Neural cell (in vitro differentiated cells): ENCODE data around the gene CETP. TPM values are rescaled to one million over a fixed set of nuclear protein-coding genes. Genes with fewer than 3 reads are reported as not detected.

Source experiments
- H2AFZ ChIP-seq: fragments of 200-600, 300-800 bp; sonication (generic), shearing (Covaris generic); 2 replicates; pipeline ENCODE4 v1.6.0; 2014; ENCODE audit warnings: low read depth, mild to moderate bottlenecking, antibody characterized with exemption, low read length, moderate library complexity
- H3F3A ChIP-seq: fragments of 200-600 bp; shearing (Covaris generic); 2 replicates; pipeline ENCODE4 v1.6.1; 2016; ENCODE audit warnings: mild to moderate bottlenecking, moderate library complexity, mixed read lengths, antibody characterized with exemption, low read length; ENCODE audit not compliant: insufficient read depth, poor library complexity, severe bottlenecking
- H3K27ac ChIP-seq: fragments of 200-600, 300-800 bp; sonication (generic), shearing (Covaris generic); 2 replicates; pipeline ENCODE4 v1.5.1; 2014; ENCODE audit warnings: mild to moderate bottlenecking, low read length, moderate library complexity
- H3K27me3 ChIP-seq: fragments of 300-800, 200-600 bp; sonication (generic), shearing (Covaris generic); 2 replicates; pipeline ENCODE4 v1.6.0; 2014; ENCODE audit warnings: mild to moderate bottlenecking, low read depth, low read length, moderate library complexity; ENCODE audit not compliant: insufficient read depth
- H3K36me3 ChIP-seq: fragments of 300-800, 200-600 bp; sonication (generic), shearing (Covaris generic); 2 replicates; pipeline ENCODE4 v1.5.1; 2014; ENCODE audit warnings: mild to moderate bottlenecking, antibody characterized with exemption, low read length, moderate library complexity; ENCODE audit not compliant: insufficient read depth
- H3K4me2 ChIP-seq: fragments of 300-800, 200-600 bp; sonication (generic), shearing (Covaris generic); 2 replicates; pipeline ENCODE4 v1.6.0; 2014; ENCODE audit warnings: mild to moderate bottlenecking, low read length
- H3K4me3 ChIP-seq: fragments of 300-800, 200-600 bp; sonication (generic), shearing (Covaris generic); 2 replicates; pipeline ENCODE4 v1.5.1; 2014; ENCODE audit warnings: mild to moderate bottlenecking, low read length, moderate library complexity
- H3K79me2 ChIP-seq: fragments of 200-600 bp; shearing (Covaris generic); replicated peaks from 2 replicates; pipeline ENCODE4 v1.6.0; 2014; ENCODE audit warnings: mild to moderate bottlenecking, low read length, moderate library complexity; ENCODE audit not compliant: insufficient read depth
- H3K9ac ChIP-seq: fragments of 300-800, 200-600 bp; sonication (generic), shearing (Covaris generic); 2 replicates; pipeline ENCODE4 v1.6.1; 2016; ENCODE audit warnings: mild to moderate bottlenecking, low read length, mixed read lengths
- H3K9me2 ChIP-seq: fragments of 200-600 bp; shearing (Covaris generic); 2 replicates; pipeline ENCODE4 v1.6.1; 2016; ENCODE audit warnings: mild to moderate bottlenecking, low read length, mixed read lengths; ENCODE audit not compliant: insufficient read depth
- H3K9me3 ChIP-seq: fragments of 200-600, 300-800 bp; sonication (generic), shearing (Covaris generic); 2 replicates; pipeline ENCODE4 v1.6.1; 2016; ENCODE audit warnings: mild to moderate bottlenecking, mixed run types, low read length, moderate library complexity, mixed read lengths
- H4K20me1 ChIP-seq: fragments of 200-600 bp; shearing (Covaris generic); 2 replicates; pipeline ENCODE4 v1.6.1; 2016; ENCODE audit warnings: mild to moderate bottlenecking, mixed run types; ENCODE audit not compliant: insufficient read depth
- EP300 ChIP-seq: fragments of 450-650 bp; conservative IDR thresholded peaks from 2 replicates; pipeline ENCODE4 v1.6.1; 2014; ENCODE audit warnings: antibody characterized with exemption, mild to moderate bottlenecking, moderate library complexity; ENCODE audit not compliant: poor library complexity, severe bottlenecking
- EZH2 ChIP-seq: fragments of 200-600, 300-800 bp; shearing (Covaris generic), sonication (generic); IDR thresholded peaks from 2 replicates; pipeline ENCODE4 v1.6.1; 2014; ENCODE audit warnings: antibody characterized with exemption, low read length, borderline replicate concordance, mild to moderate bottlenecking; ENCODE audit not compliant: insufficient read depth, poor library complexity, severe bottlenecking
- MXI1 ChIP-seq: fragments of 450-650 bp; conservative IDR thresholded peaks from 2 replicates; pipeline ENCODE4 v1.6.1; 2014; ENCODE audit warnings: antibody characterized with exemption, mild to moderate bottlenecking; ENCODE audit not compliant: poor library complexity, severe bottlenecking
- POLR2AphosphoS5 ChIP-seq: IDR thresholded peaks from 2 replicates; pipeline ENCODE4 v1.6.1; 2012
- RAD21 ChIP-seq: fragments of 450-650 bp; conservative IDR thresholded peaks from 2 replicates; pipeline ENCODE4 v1.6.1; 2014; ENCODE audit warnings: antibody characterized with exemption, mild to moderate bottlenecking, moderate library complexity
- SMC3 ChIP-seq: fragments of 450-650 bp; conservative IDR thresholded peaks from 2 replicates; pipeline ENCODE4 v1.6.1; 2014; ENCODE audit warnings: antibody characterized with exemption, mild to moderate bottlenecking, moderate library complexity; ENCODE audit not compliant: poor library complexity
- TAF1 ChIP-seq: IDR thresholded peaks from 2 replicates; pipeline ENCODE4 v1.6.1; 2012; ENCODE audit warnings: low read depth
- polyA plus RNA-seq: library from polyadenylated mRNA; depleted of rRNA; stranded (reverse); fragments of >200 nt; gene quantifications from 2 replicates; pipeline ENCODE4 v1.2.3, GENCODE V29; 2014
- TF ChIP-seq, protein P1 (sequence below): fragments of 450-650 bp; IDR thresholded peaks from 2 replicates; pipeline ENCODE4 v1.5.1; 2014; ENCODE audit warnings: antibody characterized with exemption, mild to moderate bottlenecking, moderate library complexity; ENCODE audit not compliant: poor library complexity, severe bottlenecking
- TF ChIP-seq, protein P2 (sequence below): IDR thresholded peaks from 2 replicates; pipeline ENCODE4 v1.6.1; 2012; ENCODE audit warnings: borderline replicate concordance

The CETP gene
- polyA plus RNA-seq, 1 donor from 2014 or later, result not detected

- no peaks in the 10 kb centered on the region for H3K9me2 ChIP-seq
These were observed 18.4 kb downstream of the CETP start for GRCh38 chr16:56980201-56980535.

DNA sequence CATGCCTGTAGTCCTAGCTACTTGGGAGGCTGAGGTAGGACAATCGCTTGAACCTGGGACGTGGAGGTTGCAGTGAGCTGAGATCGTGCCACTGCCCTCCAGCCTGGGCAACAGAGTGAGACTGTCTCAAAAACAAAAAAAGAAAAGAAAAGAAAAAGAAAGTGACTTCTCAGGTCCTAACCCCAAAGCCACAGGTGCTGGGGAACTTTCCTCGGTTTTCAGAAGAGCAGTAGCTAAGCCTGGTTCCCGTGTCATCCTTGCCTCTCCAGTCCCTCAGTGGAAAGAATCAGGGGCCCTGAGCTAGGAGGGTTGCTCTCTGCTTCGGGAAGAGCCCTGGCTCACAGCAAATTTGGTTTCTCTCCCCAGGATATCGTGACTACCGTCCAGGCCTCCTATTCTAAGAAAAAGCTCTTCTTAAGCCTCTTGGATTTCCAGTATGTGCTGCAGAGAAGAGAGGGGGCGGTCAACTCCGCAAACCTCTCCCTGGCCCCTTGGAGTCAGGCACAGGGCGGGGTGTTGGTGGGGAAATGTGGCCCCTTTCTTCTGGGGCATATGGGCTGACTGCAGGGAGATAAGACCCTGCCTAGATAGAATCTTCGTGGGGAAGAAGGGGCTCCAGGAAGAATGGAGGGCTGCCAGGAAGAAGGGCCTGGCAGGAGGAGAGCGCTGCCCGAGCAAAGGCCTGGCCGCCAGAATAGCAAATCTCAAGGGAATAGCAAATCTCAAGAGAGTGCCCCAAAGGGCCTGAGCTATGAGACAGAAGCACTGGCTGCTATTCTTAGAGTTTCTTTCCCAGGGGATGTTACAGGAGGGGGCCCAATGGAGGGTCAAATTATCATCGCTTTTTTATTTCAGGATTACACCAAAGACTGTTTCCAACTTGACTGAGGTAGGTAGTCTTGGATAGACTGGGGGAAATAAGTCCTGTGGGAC lies 19.3 kb downstream of the CETP start:
- Histone ChIP-seq H3F3A (no peaks in the 10 kb centered on the region), H3K4me2 (no peak overlapping the region), H2AFZ (no peak overlapping the region), H3K9me2 (no peaks in the 10 kb centered on the region), H3K27ac (no peak overlapping the region), H4K20me1 (no peaks in the 10 kb centered on the region), H3K9ac (no peak overlapping the region), H3K79me2 (no peaks in the 10 kb centered on the region), H3K36me3 (no peaks in the 10 kb centered on the region), H3K9me3 (no peaks in the 10 kb centered on the region), H3K4me3 (no peak overlapping the region), H3K27me3 (no peaks in the 10 kb centered on the region)
- TF ChIP-seq TAF1, result no peak

More at GRCh38 chr16:56980201-56980535, 18.4 kb downstream of the CETP start:
- Histone ChIP-seq H3K27ac (no peak overlapping the region), H3K9ac (no peak overlapping the region), H3K4me3 (no peak overlapping the region), H3F3A (no peaks in the 10 kb centered on the region), H3K36me3 (no peaks in the 10 kb centered on the region), H4K20me1 (no peaks in the 10 kb centered on the region), H3K9me3 (no peaks in the 10 kb centered on the region), H3K27me3 (no peaks in the 10 kb centered on the region), H3K79me2 (no peaks in the 10 kb centered on the region), H2AFZ (no peak overlapping the region), H3K4me2 (no peak overlapping the region)
- TF ChIP-seq, protein P1, sequence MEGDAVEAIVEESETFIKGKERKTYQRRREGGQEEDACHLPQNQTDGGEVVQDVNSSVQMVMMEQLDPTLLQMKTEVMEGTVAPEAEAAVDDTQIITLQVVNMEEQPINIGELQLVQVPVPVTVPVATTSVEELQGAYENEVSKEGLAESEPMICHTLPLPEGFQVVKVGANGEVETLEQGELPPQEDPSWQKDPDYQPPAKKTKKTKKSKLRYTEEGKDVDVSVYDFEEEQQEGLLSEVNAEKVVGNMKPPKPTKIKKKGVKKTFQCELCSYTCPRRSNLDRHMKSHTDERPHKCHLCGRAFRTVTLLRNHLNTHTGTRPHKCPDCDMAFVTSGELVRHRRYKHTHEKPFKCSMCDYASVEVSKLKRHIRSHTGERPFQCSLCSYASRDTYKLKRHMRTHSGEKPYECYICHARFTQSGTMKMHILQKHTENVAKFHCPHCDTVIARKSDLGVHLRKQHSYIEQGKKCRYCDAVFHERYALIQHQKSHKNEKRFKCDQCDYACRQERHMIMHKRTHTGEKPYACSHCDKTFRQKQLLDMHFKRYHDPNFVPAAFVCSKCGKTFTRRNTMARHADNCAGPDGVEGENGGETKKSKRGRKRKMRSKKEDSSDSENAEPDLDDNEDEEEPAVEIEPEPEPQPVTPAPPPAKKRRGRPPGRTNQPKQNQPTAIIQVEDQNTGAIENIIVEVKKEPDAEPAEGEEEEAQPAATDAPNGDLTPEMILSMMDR, result no peak
- no peak for TF ChIP-seq RAD21
- TF ChIP-seq POLR2AphosphoS5, result no peak
- TF ChIP-seq, protein P2, sequence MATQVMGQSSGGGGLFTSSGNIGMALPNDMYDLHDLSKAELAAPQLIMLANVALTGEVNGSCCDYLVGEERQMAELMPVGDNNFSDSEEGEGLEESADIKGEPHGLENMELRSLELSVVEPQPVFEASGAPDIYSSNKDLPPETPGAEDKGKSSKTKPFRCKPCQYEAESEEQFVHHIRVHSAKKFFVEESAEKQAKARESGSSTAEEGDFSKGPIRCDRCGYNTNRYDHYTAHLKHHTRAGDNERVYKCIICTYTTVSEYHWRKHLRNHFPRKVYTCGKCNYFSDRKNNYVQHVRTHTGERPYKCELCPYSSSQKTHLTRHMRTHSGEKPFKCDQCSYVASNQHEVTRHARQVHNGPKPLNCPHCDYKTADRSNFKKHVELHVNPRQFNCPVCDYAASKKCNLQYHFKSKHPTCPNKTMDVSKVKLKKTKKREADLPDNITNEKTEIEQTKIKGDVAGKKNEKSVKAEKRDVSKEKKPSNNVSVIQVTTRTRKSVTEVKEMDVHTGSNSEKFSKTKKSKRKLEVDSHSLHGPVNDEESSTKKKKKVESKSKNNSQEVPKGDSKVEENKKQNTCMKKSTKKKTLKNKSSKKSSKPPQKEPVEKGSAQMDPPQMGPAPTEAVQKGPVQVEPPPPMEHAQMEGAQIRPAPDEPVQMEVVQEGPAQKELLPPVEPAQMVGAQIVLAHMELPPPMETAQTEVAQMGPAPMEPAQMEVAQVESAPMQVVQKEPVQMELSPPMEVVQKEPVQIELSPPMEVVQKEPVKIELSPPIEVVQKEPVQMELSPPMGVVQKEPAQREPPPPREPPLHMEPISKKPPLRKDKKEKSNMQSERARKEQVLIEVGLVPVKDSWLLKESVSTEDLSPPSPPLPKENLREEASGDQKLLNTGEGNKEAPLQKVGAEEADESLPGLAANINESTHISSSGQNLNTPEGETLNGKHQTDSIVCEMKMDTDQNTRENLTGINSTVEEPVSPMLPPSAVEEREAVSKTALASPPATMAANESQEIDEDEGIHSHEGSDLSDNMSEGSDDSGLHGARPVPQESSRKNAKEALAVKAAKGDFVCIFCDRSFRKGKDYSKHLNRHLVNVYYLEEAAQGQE, result no peak
- TF ChIP-seq MXI1, result no peak
- no peak for TF ChIP-seq EP300
- no peak for TF ChIP-seq EZH2
- TF ChIP-seq SMC3, result no peak
- no peak for TF ChIP-seq TAF1
